GM19452 (cell line): ENCODE measurements around the gene TMEM41B.

Experiments used
- ATAC-seq: cut with Tn5 transposase; IDR thresholded peaks from one replicate; pipeline ENCODE4 v1.9.1; 2021; ENCODE audit not compliant: unreplicated experiment

TMEM41B gene

GRCh38 chr11:9310485-9311090 lies 3.8 kb downstream of the TMEM41B start:
- ATAC-seq: no peak

GRCh38 chr11:9304178-9304577 lies 10.2 kb downstream of the TMEM41B start:
- ATAC-seq: no peak

GRCh38 chr11:9302448-9302847 lies 11.9 kb downstream of the TMEM41B start:
- no peak for ATAC-seq

GRCh38 chr11:9301720-9302119 lies 12.7 kb downstream of the TMEM41B start:
- no peak for ATAC-seq

GRCh38 chr11:9293646-9294045 lies 20.7 kb downstream of the TMEM41B start:
- no peak for ATAC-seq

- no peak for ATAC-seq
These were observed 28.4 kb downstream of the TMEM41B start for GRCh38 chr11:9285850-9286587.

- peak; percentile 91 for ATAC-seq
These were observed 33.6 kb downstream of the TMEM41B start for GRCh38 chr11:9280655-9281301.

- no peak for ATAC-seq
These were observed 37.2 kb downstream of the TMEM41B start for GRCh38 chr11:9277176-9277575.

- ATAC-seq: no peak
These were observed 37.8 kb downstream of the TMEM41B start for GRCh38 chr11:9276571-9276970.

GRCh38 chr11:9274499-9275258 lies 39.7 kb downstream of the TMEM41B start:
- no peak for ATAC-seq

GRCh38 chr11:9273376-9274336 lies 40.7 kb downstream of the TMEM41B start:
- ATAC-seq: no peak

GRCh38 chr11:9269492-9270013 lies 44.8 kb downstream of the TMEM41B start:
- no peak for ATAC-seq

GRCh38 chr11:9267680-9268079 lies 46.7 kb downstream of the TMEM41B start:
- no peak for ATAC-seq

GRCh38 chr11:9266926-9267325 lies 47.5 kb downstream of the TMEM41B start:
- no peak for ATAC-seq

GRCh38 chr11:9266132-9266736 lies 48.2 kb downstream of the TMEM41B start:
- no peak for ATAC-seq

- no peak for ATAC-seq
These were observed 48.9 kb downstream of the TMEM41B start, which contains the start of gene DENND5A for GRCh38 chr11:9265211-9266131. Gene DENND5A (minus strand): TSS chr11:9265350. CDS start chr11:9265069, 281 bp downstream.

GRCh38 chr11:9264316-9265210 lies 49.8 kb downstream of the TMEM41B start:
- ATAC-seq: no peak
